Measurements from ENCODE around the gene PLA2G2C.

- TF ChIP-seq POLR2A (IDR thresholded peaks at IDR 0.05) (no peak), CTCF (IDR thresholded peaks at IDR 0.05) (no peak)
Measured at GRCh38 chr1:20187813-20188454, 1.6 kb upstream of the PLA2G2C start.

Measured in vagina (tissue), 2 donors.